ENCODE measurements around the gene ZNF235.

- TF ChIP-seq POLR2AphosphoS5 (IDR thresholded peaks at IDR 0.05; ENCODE audit: low read depth, low read length) (no peak), SPI1 (IDR thresholded peaks at IDR 0.05; ENCODE audit: low read depth, low read length) (no peak), POLR2A (IDR thresholded peaks at IDR 0.05; ENCODE audit: low read depth, low read length) (no peak), PAX5 (IDR thresholded peaks at IDR 0.05; ENCODE audit: insufficient read depth, low read length, severe bottlenecking) (no peak), TAF1 (IDR thresholded peaks at IDR 0.05; ENCODE audit: low read depth, low read length) (no peak), POU2F2 (IDR thresholded peaks at IDR 0.05; ENCODE audit: low read depth, low read length) (no peak)
These were observed 41.7 kb upstream of the ZNF235 start for GRCh38 chr19:44346556-44346955.
